Sigmoid colon (tissue), 3 donors: ENCODE measurements around the gene SLC45A2.

Source experiments
- POLR2A ChIP-seq, 2 donors: fragments of 450-650 bp; IDR thresholded peaks; one replicate each; pipeline ENCODE4 v1.6.1; 2016; ENCODE audit warnings: antibody characterized with exemption in 2 of 2, mild to moderate bottlenecking in 2 of 2, moderate library complexity in 2 of 2
- TF ChIP-seq, protein P1 (sequence below), 4 experiments: fragments of 450-650 bp in 3 of 4; fragments of 200-600 bp in 1 of 4; IDR thresholded peaks; one replicate each; pipeline ENCODE4 v1.5.1; 2016 to 2019; ENCODE audit warnings: antibody characterized with exemption in 4 of 4, mild to moderate bottlenecking in 3 of 4, moderate library complexity in 2 of 4

DNA sequence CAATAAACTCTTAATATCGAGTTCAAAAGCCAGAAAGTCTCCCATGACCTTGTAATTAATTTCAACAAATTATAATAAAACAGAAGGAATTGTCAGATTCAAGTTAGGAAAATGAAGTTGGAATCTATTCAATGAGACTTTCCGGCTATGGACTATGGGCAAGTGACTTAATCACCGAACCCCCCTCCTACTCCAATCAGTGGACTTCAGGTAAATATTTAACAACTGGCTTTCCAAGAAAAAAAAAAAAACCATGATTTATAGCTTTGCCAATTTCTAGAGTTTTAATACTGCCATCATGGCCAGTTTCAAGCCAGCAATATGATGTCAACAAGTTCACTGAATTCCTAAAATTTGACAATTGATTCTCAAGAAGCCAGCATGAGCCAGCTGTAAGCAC lies 4.5 kb downstream of the SLC45A2 start:
- TF ChIP-seq POLR2A (IDR thresholded peaks at IDR 0.05) = no peak
- TF ChIP-seq, protein P1, sequence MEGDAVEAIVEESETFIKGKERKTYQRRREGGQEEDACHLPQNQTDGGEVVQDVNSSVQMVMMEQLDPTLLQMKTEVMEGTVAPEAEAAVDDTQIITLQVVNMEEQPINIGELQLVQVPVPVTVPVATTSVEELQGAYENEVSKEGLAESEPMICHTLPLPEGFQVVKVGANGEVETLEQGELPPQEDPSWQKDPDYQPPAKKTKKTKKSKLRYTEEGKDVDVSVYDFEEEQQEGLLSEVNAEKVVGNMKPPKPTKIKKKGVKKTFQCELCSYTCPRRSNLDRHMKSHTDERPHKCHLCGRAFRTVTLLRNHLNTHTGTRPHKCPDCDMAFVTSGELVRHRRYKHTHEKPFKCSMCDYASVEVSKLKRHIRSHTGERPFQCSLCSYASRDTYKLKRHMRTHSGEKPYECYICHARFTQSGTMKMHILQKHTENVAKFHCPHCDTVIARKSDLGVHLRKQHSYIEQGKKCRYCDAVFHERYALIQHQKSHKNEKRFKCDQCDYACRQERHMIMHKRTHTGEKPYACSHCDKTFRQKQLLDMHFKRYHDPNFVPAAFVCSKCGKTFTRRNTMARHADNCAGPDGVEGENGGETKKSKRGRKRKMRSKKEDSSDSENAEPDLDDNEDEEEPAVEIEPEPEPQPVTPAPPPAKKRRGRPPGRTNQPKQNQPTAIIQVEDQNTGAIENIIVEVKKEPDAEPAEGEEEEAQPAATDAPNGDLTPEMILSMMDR (IDR thresholded peaks at IDR 0.05) = no peak
